ENCODE results near the gene TMEM114.

Gene TMEM114

DNA sequence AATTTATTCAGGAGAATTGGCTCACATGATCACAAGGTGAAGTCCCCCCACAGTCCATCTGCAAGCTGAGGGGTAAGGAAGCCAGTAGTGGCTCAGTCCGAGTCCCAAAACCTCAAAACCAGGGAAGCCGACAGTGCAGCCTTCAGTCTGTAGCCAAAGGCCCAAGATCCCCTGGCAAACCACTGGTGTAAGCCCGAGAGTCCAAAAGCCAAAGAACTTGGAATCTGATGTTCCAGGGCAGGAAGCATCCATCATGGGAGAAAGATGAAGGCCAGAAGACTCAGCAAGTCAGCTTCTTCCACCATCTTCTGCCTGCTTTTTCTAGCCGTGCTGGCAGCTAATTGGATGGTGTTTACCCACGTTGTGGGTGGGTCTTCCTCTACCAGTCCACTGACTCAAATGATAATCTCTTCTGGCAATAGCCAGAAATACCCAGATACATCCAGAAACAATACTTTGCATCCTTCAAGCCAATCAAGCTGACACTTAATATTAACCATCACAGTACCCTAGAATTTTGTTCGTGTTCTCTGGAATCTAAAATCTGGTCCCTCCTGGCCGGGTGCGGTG is 40.4 kb downstream of the TMEM114 start:
- no peak for DNase-seq (ENCODE audit: low spot score)

DNA sequence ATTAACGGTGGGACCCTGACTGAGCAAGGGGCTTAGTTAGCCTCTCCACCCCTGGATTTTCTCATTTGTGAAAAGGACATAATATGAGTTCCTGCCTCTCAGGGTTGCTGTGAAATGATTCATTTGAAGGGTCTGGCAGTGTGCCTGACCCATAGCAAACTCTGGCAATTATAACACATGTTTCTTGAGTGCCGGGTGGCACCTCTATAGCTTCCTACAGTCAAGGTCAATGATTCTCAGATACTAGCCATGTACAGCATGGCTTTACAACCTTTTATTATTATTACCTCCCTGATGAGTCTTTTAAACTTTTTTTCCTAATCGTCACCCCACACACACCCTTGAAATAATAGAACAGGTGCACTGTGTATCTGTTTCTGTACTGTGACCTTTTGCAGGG is 42.1 kb downstream of the TMEM114 start:
- DNase-seq (ENCODE audit: low spot score) = no peak

DNA sequence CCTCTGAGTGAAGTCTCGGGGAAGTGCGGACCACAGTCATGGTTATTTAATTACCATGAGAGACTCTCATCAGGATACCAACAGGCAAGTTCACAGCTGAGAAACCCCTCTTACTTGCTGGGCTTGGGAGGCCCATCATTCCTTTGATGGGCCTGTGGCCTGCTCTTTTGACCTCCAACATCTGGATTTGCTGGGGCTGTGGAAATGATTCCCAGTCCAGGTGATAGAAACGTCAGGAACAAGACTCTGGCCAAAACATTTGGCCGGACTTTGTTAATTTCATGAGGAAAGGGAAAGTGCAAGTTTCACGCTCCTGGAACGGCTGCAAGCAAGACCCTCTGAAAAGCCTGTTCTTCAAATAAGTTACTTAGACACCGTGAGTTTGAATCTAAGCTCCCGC is 42.5 kb downstream of the TMEM114 start:
- no peak for DNase-seq (ENCODE audit: low spot score)

DNA sequence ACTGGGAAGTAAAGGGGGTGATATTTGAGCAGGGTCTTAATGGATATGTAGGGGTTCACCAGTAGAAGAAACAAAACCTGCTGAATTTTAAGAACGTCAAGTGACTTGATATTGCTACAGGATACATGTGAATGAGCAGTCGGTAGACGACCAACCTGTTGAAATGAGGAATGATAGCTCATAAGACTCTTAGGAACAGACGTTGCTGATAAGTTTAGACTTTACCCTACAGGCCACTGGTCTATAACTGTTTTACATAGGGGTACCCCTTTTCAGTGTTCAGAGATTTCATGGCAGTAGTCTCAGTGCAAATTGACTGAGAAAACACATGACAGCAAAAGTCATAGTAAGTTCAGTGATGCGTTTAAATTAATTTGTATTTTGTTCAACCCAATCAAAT is 45.9 kb downstream of the TMEM114 start:
- no peak for DNase-seq (ENCODE audit: low spot score)

DNA sequence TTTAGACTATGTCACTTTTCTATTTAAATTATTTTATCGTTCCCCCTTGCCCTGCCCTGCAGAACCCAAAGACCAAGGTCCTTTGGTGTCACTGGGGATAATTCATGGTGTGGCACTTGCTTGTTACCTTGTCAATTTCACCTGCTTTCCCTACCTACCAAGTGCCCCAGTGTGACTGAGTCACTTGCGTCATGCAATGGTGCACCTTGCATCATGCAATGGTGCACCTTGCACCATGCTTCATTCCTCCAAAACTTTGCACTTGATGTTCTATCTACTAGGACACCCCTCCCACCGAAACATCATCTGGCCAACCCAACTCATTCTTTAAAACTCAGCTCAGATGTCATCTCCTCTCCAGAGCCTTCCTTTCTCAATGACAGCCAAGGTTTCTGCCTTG is 47.1 kb downstream of the TMEM114 start:
- DNase-seq (ENCODE audit: low spot score) = no peak

DNA sequence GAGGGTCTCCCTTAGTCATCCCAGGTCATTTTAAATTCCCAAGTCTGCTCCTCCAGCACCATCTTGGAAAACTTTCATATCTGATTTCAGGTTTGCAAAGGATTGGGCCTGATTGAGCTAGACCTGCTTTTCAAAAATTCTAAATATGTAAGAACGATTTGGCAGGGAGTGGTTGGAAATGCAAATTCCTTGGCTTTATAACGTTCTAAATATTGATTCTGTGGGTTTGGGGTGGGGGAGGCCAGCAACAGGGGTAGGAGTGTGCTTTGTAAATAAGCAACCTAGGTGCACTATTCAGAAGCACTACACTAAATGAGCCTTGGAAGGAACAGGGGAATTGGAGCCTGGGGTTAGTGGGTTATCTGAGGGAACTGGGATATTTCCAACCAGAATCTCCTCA is 47.9 kb downstream of the TMEM114 start:
- no peak for DNase-seq (ENCODE audit: low spot score)

DNA sequence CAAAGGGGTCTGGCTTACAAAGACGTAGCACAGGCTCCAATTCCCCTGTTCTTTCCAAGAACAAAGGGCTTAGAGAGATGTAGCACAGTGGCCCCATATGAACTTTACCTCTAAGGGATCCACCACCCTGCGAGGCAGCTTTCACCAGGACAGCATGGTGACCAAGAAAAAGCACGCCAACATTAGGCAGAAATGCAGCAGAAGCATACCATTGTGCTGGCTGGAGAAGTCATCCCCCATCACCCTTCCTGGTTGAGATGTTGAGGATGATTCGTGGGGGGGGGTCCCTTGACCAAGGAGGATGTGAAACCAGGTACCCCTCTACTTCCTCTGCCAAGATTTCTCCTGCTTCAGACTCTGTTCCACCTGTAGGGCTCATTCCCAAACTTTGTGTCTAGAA is 48.4 kb downstream of the TMEM114 start:
- no peak for DNase-seq (ENCODE audit: low spot score)

DNA sequence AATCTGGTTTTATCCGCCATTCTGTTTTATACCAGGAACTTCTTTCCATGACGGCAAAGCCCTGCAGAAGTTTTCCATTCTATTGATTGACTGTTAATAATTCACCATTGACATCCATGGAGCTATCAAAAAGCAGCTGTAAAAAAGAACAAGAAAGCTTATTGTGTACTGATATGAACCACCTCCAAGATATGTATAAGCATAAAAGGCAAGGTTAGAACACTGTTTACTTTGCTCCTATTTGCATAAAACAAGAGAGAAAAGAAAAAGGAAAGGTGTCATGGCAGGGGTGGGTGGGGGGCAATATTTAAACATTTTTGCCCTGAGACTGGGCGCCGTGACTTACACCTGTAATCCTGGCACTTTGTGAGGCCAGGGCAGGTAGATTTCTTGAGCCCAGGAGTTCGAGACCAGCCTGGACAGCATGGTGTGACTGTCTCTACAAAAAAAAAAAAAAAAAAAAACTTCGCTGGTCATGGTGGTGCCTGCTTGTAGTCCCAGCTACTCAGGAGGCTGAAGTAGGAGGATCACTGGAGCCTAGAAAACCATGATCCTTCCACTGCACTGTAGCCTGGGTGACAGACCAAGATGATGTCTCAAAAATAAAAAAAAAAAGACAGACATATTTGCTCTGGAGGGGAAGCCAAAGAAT is 52.5 kb downstream of the TMEM114 start:
- no peak for DNase-seq (ENCODE audit: low spot score)

DNA sequence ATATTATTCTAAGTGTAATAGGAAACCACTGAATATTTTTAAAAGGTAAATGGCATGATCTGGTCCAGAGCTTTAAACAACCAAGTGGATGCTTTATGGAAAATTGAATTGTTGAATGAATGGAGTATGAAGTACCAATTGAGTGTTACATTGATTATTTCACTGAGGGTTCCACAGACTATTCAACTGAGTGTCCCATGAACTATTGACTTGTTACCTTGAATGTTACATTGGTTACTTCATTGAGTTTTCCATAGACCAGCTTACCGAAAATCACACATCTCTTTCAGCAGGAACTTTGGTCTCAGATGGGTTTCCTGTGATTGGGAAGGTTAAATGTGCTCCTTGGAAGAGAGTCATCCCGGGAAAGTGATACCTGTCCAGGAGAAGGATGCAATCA is 56.8 kb downstream of the TMEM114 start:
- DNase-seq (ENCODE audit: low spot score) = no peak

DNA sequence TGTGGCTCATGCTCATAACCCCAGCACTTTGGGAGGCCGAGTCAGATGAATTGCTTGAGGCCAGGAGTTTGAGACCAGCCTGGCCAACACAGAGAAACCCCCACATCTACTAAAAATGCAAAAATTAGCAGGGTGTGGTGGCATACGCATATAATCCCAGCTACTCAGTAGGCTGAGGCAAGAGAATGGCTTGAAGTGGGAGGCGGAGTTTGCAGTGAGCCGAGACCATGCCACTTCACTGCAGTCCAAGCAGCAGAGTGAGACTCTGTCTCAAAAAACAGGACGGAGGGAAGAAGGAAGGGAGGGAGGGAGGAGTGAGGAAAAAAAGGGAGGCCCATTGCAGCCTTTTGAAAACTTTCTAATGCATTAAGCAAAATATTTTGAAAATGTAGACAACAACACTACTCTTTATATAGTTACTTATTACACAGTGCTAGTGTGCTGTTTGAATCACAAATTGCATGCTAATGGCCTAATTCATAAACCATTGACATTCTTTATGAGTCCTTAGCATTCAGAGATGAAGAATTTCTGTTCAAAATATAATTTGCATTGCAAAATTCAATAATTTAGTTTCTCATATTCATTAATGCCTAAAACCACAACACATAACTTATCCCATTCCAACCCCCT is 59.4 kb downstream of the TMEM114 start:
- no peak for DNase-seq (ENCODE audit: low spot score)

DNA sequence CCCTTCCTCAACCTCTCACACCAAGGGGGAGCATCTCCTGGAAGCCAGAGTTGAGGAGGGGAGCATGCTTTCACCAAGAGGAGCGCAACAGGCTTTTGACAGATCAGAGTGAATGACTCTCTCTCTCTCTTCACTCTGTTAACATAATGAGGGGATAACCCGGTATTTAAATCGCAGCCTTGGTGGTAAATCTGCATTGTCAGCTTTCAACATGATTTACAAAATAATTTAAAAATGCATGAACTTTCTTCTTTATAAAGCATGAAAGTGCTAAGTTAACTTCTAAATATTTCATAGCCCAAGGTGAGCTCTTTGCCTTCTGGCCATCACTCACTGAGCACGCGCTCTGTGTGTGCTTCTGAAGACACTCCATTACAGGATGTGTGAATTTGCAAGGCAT is 61.8 kb downstream of the TMEM114 start:
- DNase-seq (ENCODE audit: low spot score) = no peak

DNA sequence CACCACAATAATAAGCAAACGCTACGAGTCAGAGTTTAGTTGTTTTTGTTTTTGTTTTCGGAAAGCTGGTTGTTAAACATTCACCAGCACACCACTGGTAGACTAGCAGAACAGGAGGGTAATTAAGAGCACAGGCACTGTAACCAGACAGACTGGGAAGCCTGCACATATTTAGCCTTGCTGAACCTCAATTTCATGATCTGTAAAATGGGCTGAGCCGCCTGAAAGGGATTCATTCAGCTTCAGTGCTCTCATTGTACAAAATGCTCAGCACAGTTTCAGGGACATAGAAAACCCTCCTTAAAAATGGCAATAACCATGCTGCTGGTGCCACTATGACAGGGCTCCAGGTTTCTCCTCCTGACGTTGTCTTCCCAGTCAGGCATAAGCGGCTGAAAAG is 66.4 kb downstream of the TMEM114 start:
- no peak for DNase-seq (ENCODE audit: low spot score)

DNA sequence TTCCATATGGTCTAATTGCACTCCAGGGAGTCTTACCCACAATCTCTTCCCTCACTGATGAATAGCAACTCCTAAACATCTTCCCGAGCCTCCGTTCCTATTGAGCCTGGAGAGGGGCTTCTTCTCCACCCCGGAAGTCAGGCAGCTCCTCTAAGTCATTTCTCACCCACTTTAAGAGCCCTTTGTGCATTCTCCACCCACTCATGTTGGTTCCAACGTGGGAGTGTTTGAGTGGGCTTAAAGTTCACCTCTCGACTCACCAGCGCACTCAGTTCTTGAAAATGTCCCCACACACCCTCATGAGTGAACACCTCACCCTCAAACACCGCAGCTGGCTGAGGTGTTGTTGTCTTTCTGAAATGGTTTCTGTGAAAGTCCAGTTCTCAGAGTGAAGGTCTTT is 67.6 kb downstream of the TMEM114 start:
- DNase-seq (ENCODE audit: low spot score) = no peak

DNA sequence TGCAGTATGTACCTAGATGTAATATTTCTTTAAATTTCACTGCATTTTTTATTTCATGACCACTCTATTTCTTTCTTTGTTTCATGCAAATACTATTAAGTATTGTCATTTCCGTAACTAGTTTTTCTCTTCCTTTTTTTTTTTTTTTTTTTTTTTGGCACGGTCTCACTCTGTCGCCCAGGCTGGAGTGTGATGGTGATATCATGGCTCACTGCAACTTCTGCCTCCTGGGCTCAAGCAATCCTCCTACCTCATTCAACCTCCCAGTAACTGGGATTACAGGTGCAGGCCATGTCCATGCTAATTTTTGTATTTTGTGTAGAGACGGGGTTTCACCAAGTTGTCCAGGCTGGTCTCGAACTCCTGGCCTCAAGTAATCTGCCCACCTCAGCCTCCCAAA is 70.7 kb downstream of the TMEM114 start:
- DNase-seq (ENCODE audit: low spot score) = no peak

All from hematopoietic multipotent progenitor cell treated with erythropoietin and hydrocortisone succinate and interleukin-3 and kit ligand, for 15 days (in vitro differentiated cells).